HEK293 (cell line): Measurements from ENCODE around the gene NUDCD2.
A peak's percentile ranks its signal among the peaks of the same experiment; 100 is the strongest.

Experiments used
- AEBP2 ChIP-seq: fragments of 450-650 bp; formaldehyde crosslinking; IDR thresholded peaks from 2 replicates; pipeline ENCODE4 v1.5.1; 2016; ENCODE audit warnings: missing biosample characterization, missing genetic modification characterization, borderline replicate concordance
- EGR2 ChIP-seq: fragments of 450-650 bp; formaldehyde crosslinking; IDR thresholded peaks from 2 replicates; pipeline ENCODE4 v1.5.1; 2016; ENCODE audit warnings: low read depth, missing biosample characterization, missing genetic modification characterization
- ELK4 ChIP-seq: IDR thresholded peaks from 2 replicates; pipeline ENCODE4 v1.6.1; 2011; ENCODE audit warnings: mild to moderate bottlenecking, low read depth, low read length, borderline replicate concordance
- PRDM4 ChIP-seq: fragments of 450-650 bp; formaldehyde crosslinking; IDR thresholded peaks from 2 replicates; pipeline ENCODE4 v1.5.1; 2017; ENCODE audit warnings: missing biosample characterization, missing genetic modification characterization
- WT1 ChIP-seq: fragments of 450-650 bp; formaldehyde crosslinking; IDR thresholded peaks from 2 replicates; pipeline ENCODE4 v1.5.1; 2016; ENCODE audit warnings: missing biosample characterization, missing genetic modification characterization
- YY1 ChIP-seq: fragments of 450-650 bp; formaldehyde crosslinking; IDR thresholded peaks from 2 replicates; pipeline ENCODE4 v1.5.1; 2018; ENCODE audit warnings: missing biosample characterization, missing genetic modification characterization
- ZBTB21 ChIP-seq: fragments of 450-650 bp; formaldehyde crosslinking; IDR thresholded peaks from 2 replicates; pipeline ENCODE4 v1.5.1; 2017; ENCODE audit warnings: missing biosample characterization, missing genetic modification characterization
- ZFP69B ChIP-seq: fragments of 450-650 bp; formaldehyde crosslinking; IDR thresholded peaks from 2 replicates; pipeline ENCODE4 v1.5.1; 2016; ENCODE audit warnings: missing biosample characterization, missing genetic modification characterization
- ZNF157 ChIP-seq: fragments of 450-650 bp; formaldehyde crosslinking; IDR thresholded peaks from 2 replicates; pipeline ENCODE4 v1.5.1; 2016; ENCODE audit warnings: missing biosample characterization, missing genetic modification characterization
- ZNF18 ChIP-seq: fragments of 450-650 bp; formaldehyde crosslinking; IDR thresholded peaks from 2 replicates; pipeline ENCODE4 v1.5.1; 2016; ENCODE audit warnings: missing biosample characterization, missing genetic modification characterization
- ZNF239 ChIP-seq: fragments of 450-650 bp; formaldehyde crosslinking; IDR thresholded peaks from 2 replicates; pipeline ENCODE4 v1.5.1; 2016; ENCODE audit warnings: missing biosample characterization, missing genetic modification characterization
- ZNF280C ChIP-seq: fragments of 450-650 bp; formaldehyde crosslinking; IDR thresholded peaks from 2 replicates; pipeline ENCODE4 v1.5.1; 2016; ENCODE audit warnings: missing biosample characterization, missing genetic modification characterization
- ZNF350 ChIP-seq: fragments of 450-650 bp; formaldehyde crosslinking; IDR thresholded peaks from 2 replicates; pipeline ENCODE4 v1.5.0; 2017; ENCODE audit warnings: missing biosample characterization, mild to moderate bottlenecking, missing genetic modification characterization
- ZNF398 ChIP-seq: fragments of 450-650 bp; formaldehyde crosslinking; IDR thresholded peaks from 2 replicates; pipeline ENCODE4 v1.5.1; 2017; ENCODE audit warnings: missing biosample characterization, missing genetic modification characterization
- ZNF423 ChIP-seq: fragments of 450-650 bp; formaldehyde crosslinking; IDR thresholded peaks from 2 replicates; pipeline ENCODE4 v1.5.1; 2016; ENCODE audit warnings: missing biosample characterization, missing genetic modification characterization
- ZNF488 ChIP-seq: fragments of 450-650 bp; formaldehyde crosslinking; IDR thresholded peaks from 2 replicates; pipeline ENCODE4 v1.5.1; 2016; ENCODE audit warnings: missing biosample characterization, missing genetic modification characterization
- ZNF530 ChIP-seq: fragments of 450-650 bp; formaldehyde crosslinking; IDR thresholded peaks from 2 replicates; pipeline ENCODE4 v1.5.1; 2016; ENCODE audit warnings: low read depth, missing biosample characterization, missing genetic modification characterization
- ZNF544 ChIP-seq: fragments of 450-650 bp; formaldehyde crosslinking; IDR thresholded peaks from 2 replicates; pipeline ENCODE4 v1.5.0; 2017; ENCODE audit warnings: missing biosample characterization, missing genetic modification characterization
- ZNF560 ChIP-seq: fragments of 450-650 bp; formaldehyde crosslinking; IDR thresholded peaks from 2 replicates; pipeline ENCODE4 v1.5.1; 2017; ENCODE audit warnings: missing biosample characterization, missing genetic modification characterization, borderline replicate concordance
- ZNF785 ChIP-seq: fragments of 450-650 bp; formaldehyde crosslinking; IDR thresholded peaks from 2 replicates; pipeline ENCODE4 v1.5.1; 2016; ENCODE audit warnings: missing biosample characterization, missing genetic modification characterization
- ZNF791 ChIP-seq: fragments of 450-650 bp; formaldehyde crosslinking; IDR thresholded peaks from 2 replicates; pipeline ENCODE4 v1.5.1; 2016; ENCODE audit warnings: missing biosample characterization, missing genetic modification characterization
- ZSCAN18 ChIP-seq: fragments of 450-650 bp; formaldehyde crosslinking; IDR thresholded peaks from 2 replicates; pipeline ENCODE4 v1.5.1; 2016; ENCODE audit warnings: missing biosample characterization, missing genetic modification characterization
- ZSCAN30 ChIP-seq: fragments of 450-650 bp; IDR thresholded peaks from 2 replicates; pipeline ENCODE4 v1.5.1; 2018; ENCODE audit warnings: missing biosample characterization, mild to moderate bottlenecking, missing genetic modification characterization, moderate library complexity
- ZSCAN4 ChIP-seq: fragments of 450-650 bp; formaldehyde crosslinking; IDR thresholded peaks from 2 replicates; pipeline ENCODE4 v1.5.1; 2017; ENCODE audit warnings: missing biosample characterization, missing genetic modification characterization

Gene NUDCD2

GRCh38 chr5:163437309-163438182 lies 22.4 kb downstream of the NUDCD2 start, which contains the start of gene CCNG1 (continued):
- TF ChIP-seq ZSCAN4 (tag by site-specific recombination) (no peak), ZSCAN30 (tag by site-specific recombination) (peak; percentile 76; the same call in 1 of the 2 replicates), ZNF785 (tag by site-specific recombination) (no peak), ZNF280C (tag by site-specific recombination) (no peak), ZNF530 (tag by site-specific recombination) (no peak), ZNF791 (tag by site-specific recombination) (no peak), ZSCAN18 (tag by site-specific recombination) (no peak), ZNF157 (no peak), PRDM4 (tag by site-specific recombination) (no peak), AEBP2 (tag by site-specific recombination) (no peak), ZNF350 (tag by site-specific recombination) (no peak), EGR2 (tag by site-specific recombination) (peak; percentile 31), ZNF239 (tag by site-specific recombination) (no peak), ZNF560 (no peak), ZNF488 (tag by site-specific recombination) (no peak), ZNF423 (tag by site-specific recombination) (peak; percentile 80), ZBTB21 (tag by site-specific recombination) (peak; percentile 33; the same call in 1 of the 2 replicates), ELK4 (no peak), ZNF398 (tag by site-specific recombination) (peak; percentile 63; the same call in 1 of the 2 replicates), ZFP69B (tag by site-specific recombination) (no peak), ZNF544 (tag by site-specific recombination) (no peak), YY1 (tag by site-specific recombination) (no peak; the same call in 1 of the 2 replicates), WT1 (tag by site-specific recombination) (0 out of 2 replicates have a peak, but pooled peaks have one; percentile 16), ZNF18 (tag by site-specific recombination) (no peak)
